WTC11 (cell line): ENCODE measurements around the gene PRR13. TPM values are rescaled to one million over a fixed set of nuclear protein-coding genes. Genes with fewer than 3 reads are reported as not detected.
"Not testable (repeated sequence)": the region's sequence is repeated elsewhere in the genome, so short reads cannot be mapped to it uniquely, and the experiment has no call there.

ENCODE experiments used
- ATAC-seq: fragments of 200-7000 bp; cut with Tn5 transposase; 2 replicates; pipeline ENCODE4 v1.10.0; 2021; ENCODE audit warnings: mild to moderate bottlenecking, moderate library complexity
- CTCF ChIA-PET: fragments of 300-600 bp; sonication (Branson Sonifier 250); formaldehyde crosslinking; loops from one replicate; lab custom pipeline; 2021; ENCODE audit warnings: antibody characterized with exemption; lab: Charles Lee
- POLR2A ChIA-PET: fragments of 350-600 bp; sonication (Branson Sonifier 250); formaldehyde crosslinking; loops from one replicate; lab custom pipeline; 2021; ENCODE audit warnings: antibody characterized with exemption; lab: Charles Lee
- DNase-seq: peaks from one replicate; pipeline ENCODE4 v3.0.0; 2021; ENCODE audit warnings: low spot score
- H3K27ac Mint-ChIP-seq: 2 replicates; pipeline ENCODE4 v1.8.0; 2021; ENCODE audit warnings: mixed read lengths
- H3K27me3 Mint-ChIP-seq: 2 replicates; pipeline ENCODE4 v1.8.0; 2021; ENCODE audit warnings: low read depth, mild to moderate bottlenecking, moderate library complexity, mixed read lengths
- H3K36me3 Mint-ChIP-seq: 2 replicates; pipeline ENCODE4 v1.8.0; 2021; ENCODE audit warnings: mixed read lengths
- H3K4me1 Mint-ChIP-seq: 2 replicates; pipeline ENCODE4 v1.8.0; 2022; ENCODE audit warnings: mixed read lengths
- H3K4me3 Mint-ChIP-seq: 2 replicates; pipeline ENCODE4 v1.8.0; 2021; ENCODE audit warnings: mild to moderate bottlenecking, moderate library complexity, mixed read lengths
- H3K9me3 Mint-ChIP-seq: 2 replicates; pipeline ENCODE4 v1.8.0; 2021; ENCODE audit warnings: mixed read lengths
- AFF4 ChIP-seq: sonication (generic); formaldehyde crosslinking; IDR thresholded peaks from 2 replicates; pipeline ENCODE4 v1.8.1; 2023; ENCODE audit warnings: mild to moderate bottlenecking, missing genetic modification reagents, borderline replicate concordance
- ARID4B ChIP-seq: sonication (generic); formaldehyde crosslinking; IDR thresholded peaks from 2 replicates; pipeline ENCODE4 v1.8.0; 2023; ENCODE audit warnings: missing genetic modification reagents, mild to moderate bottlenecking, borderline replicate concordance
- ATF3 ChIP-seq: sonication (generic); formaldehyde crosslinking; conservative IDR thresholded peaks from 2 replicates; pipeline ENCODE4 v1.8.1; 2022; ENCODE audit warnings: mild to moderate bottlenecking, missing genetic modification reagents
- CDX4 ChIP-seq: fragments of 250-450 bp; sonication (Bioruptor Pico); IDR thresholded peaks from 2 replicates; pipeline ENCODE4 v1.9.0; 2021; ENCODE audit warnings: moderate library complexity, mild to moderate bottlenecking, inconsistent platforms, borderline replicate concordance
- CREM ChIP-seq: sonication (generic); formaldehyde crosslinking; IDR thresholded peaks from 2 replicates; pipeline ENCODE4 v1.8.1; 2022; ENCODE audit warnings: mild to moderate bottlenecking, missing genetic modification reagents, moderate library complexity
- E2F4 ChIP-seq: sonication (generic); formaldehyde crosslinking; IDR thresholded peaks from 2 replicates; pipeline ENCODE4 v1.8.1; 2022; ENCODE audit warnings: low read depth, mild to moderate bottlenecking, moderate library complexity, missing genetic modification reagents, borderline replicate concordance
- ELF4 ChIP-seq: sonication (generic); formaldehyde crosslinking; IDR thresholded peaks from 2 replicates; pipeline ENCODE4 v1.8.1; 2022; ENCODE audit warnings: low read depth, mild to moderate bottlenecking, moderate library complexity, missing genetic modification reagents
- FOXP1 ChIP-seq: sonication (generic); formaldehyde crosslinking; IDR thresholded peaks from 2 replicates; pipeline ENCODE4 v1.8.0; 2022; ENCODE audit warnings: missing genetic modification reagents, mild to moderate bottlenecking, moderate library complexity, borderline replicate concordance
- IRF2 ChIP-seq: sonication (generic); formaldehyde crosslinking; IDR thresholded peaks from 2 replicates; pipeline ENCODE4 v1.8.0; 2022; ENCODE audit warnings: low read depth, missing genetic modification reagents, borderline replicate concordance
- JUN ChIP-seq: sonication (generic); formaldehyde crosslinking; IDR thresholded peaks from 2 replicates; pipeline ENCODE4 v1.8.0; 2023; ENCODE audit warnings: mild to moderate bottlenecking, missing genetic modification reagents
- STAT6 ChIP-seq: sonication (generic); formaldehyde crosslinking; conservative IDR thresholded peaks from 2 replicates; pipeline ENCODE4 v1.8.1; 2023; ENCODE audit warnings: mild to moderate bottlenecking, low read depth, missing genetic modification reagents, moderate library complexity
- ZBTB43 ChIP-seq: sonication (generic); formaldehyde crosslinking; IDR thresholded peaks from 2 replicates; pipeline ENCODE4 v1.8.1; 2023; ENCODE audit warnings: mild to moderate bottlenecking, missing genetic modification reagents
- ZNF512 ChIP-seq: sonication (generic); formaldehyde crosslinking; IDR thresholded peaks from 2 replicates; pipeline ENCODE4 v1.8.1; 2022; ENCODE audit warnings: missing genetic modification reagents, borderline replicate concordance
- total RNA-seq: library from RNA; stranded (reverse); gene quantifications from 3 replicates; pipeline ENCODE4 v1.2.3, GENCODE V29; 2021

The PRR13 gene
- total RNA-seq, 1 experiment from 2014 or later: 187 TPM

GRCh38 chr12:53435326-53435725, 6.2 kb upstream of the PRR13 start:
- DNase-seq, POLR2A ChIA-PET, H3K27ac Mint-ChIP-seq, H3K36me3 Mint-ChIP-seq, H3K4me1 Mint-ChIP-seq, ATAC-seq, H3K9me3 Mint-ChIP-seq, H3K27me3 Mint-ChIP-seq, H3K4me3 Mint-ChIP-seq: not testable (repeated sequence)
- CTCF ChIA-PET: interaction anchor here (0.7 to 1.8 kb wide), 3 partner anchors 14 to 224 kb away, joined by 4 to 8 read pairs (median 5); partner anchors contain the start of gene AAAS

GRCh38 chr12:53439582-53439981, 2.0 kb upstream of the PRR13 start:
- H3K9me3 Mint-ChIP-seq, DNase-seq, POLR2A ChIA-PET, H3K4me3 Mint-ChIP-seq, ATAC-seq, H3K27ac Mint-ChIP-seq, H3K27me3 Mint-ChIP-seq: not testable (repeated sequence)
- Mint-ChIP-seq H3K36me3 (peaks cover 12% of the 10 kb centered on the region), H3K4me1 (peaks cover 27% of the 10 kb centered on the region)
- CTCF ChIA-PET: interaction anchor here (0.8 to 1.5 kb wide), 2 partner anchors 43 to 118 kb away, joined by 3 to 4 read pairs; partner anchors contain the start of gene AAAS

GRCh38 chr12:53443955-53444354, 2.4 kb downstream of the PRR13 start:
- Mint-ChIP-seq H3K4me1 (peaks cover 32% of the 10 kb centered on the region), H3K27me3 (no peaks in the 10 kb centered on the region), H3K27ac (peak overlapping the region; percentile 55), H3K9me3 (no peaks in the 10 kb centered on the region), H3K4me3 (peak overlapping the region; percentile 94), H3K36me3 (peaks cover 40% of the 10 kb centered on the region)
- ChIA-PET CTCF (interaction anchor here (1.4 kb wide), 1 partner anchor 122 kb away, joined by 4 read pairs; the partner anchor contains the start of gene AAAS), POLR2A (no interaction called here)
- DNase-seq: no peak
- ATAC-seq: no peak
- TF ChIP-seq ARID4B (CRISPR knock-in tag) (no peak), AFF4 (CRISPR knock-in tag) (no peak), CREM (no peak), JUN (CRISPR knock-in tag) (no peak), ZBTB43 (CRISPR knock-in tag) (no peak), ELF4 (CRISPR knock-in tag) (no peak), ZNF512 (CRISPR knock-in tag) (no peak), CDX4 (no peak), ATF3 (no peak), IRF2 (no peak), FOXP1 (CRISPR knock-in tag) (no peak), E2F4 (no peak), STAT6 (no peak)
